ENCODE measurements around the gene SARS2. TPM values are rescaled to one million over a fixed set of nuclear protein-coding genes. Genes with fewer than 3 reads are reported as not detected.

The SARS2 gene
- polyA plus RNA-seq, 3 donors, result 8.1 to 21.9 (median 8.3) TPM

DNA sequence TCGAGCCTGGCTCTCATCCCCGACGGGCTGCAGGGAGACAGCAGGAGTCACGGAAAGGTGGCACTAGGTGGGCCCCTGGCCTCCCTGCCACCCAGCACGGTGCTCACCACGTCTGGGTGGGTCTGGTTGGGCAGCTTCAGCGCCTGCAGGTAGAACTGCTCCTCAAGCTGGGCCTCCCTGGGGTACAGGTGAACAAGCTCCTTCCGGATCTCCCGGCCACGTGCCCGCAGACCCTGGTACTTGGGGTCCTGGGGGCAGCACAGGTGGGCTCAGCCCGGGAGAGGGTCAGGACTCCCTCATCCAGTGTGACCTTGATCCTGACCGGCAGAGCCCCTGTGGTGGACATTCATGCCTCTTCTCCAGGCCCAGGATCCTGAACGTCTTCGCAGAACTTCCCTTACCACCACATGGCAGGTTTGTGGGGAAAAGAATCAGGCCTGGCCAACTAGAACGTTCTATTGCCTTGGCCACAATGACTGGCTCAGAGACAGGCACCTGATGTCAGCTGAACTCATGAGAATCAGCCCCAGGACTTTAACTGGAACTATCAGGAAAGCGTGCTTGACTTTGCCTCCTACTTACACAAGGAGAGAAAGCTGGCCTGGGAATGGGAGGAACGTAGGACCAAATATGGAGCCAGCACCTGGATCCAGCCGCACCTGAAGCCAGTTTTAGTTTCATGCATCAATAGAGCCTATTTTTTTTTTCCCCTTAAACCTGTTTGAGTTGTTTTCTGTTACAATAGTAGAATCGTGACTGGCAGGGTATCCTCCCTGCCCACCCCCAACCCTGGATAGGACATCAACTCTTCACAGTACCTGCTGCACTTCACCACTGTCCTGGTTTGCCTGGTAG lies 8.9 kb downstream of the SARS2 start:
- peaks cover 24 to 34% of the 10 kb centered on the region in 2 donors for H3K36me3 ChIP-seq (replicated peaks in 1 of 2; ENCODE audit: control insufficient read depth in 1 of 2, insufficient read depth in 2 of 2, low read length in 2 of 2)
- intact Hi-C loops (cut with micrococcal nuclease), result loop anchor here in 1 of 2 donors (10.0 kb wide), 2 partner anchors 187 to 517 kb away; partner anchors contain the start of gene FAM98C
- H3K27me3 ChIP-seq (ENCODE audit: control insufficient read depth in 2 of 2, insufficient read depth in 2 of 2, low read length in 2 of 2), result no peaks in the 10 kb centered on the region

More for the DNA sequence above, 8.9 kb downstream of the SARS2 start:
- Histone ChIP-seq H3K27ac (ENCODE audit: low read depth in 1 of 2, low read length in 2 of 2) (no peak overlapping the region), H3K4me3 (replicated peaks in 1 of 3; ENCODE audit: low read depth in 2 of 3, low read length in 3 of 3) (no peak overlapping the region), H3K9ac (ENCODE audit: insufficient read depth, low read length, poor library complexity, severe bottlenecking) (no peak overlapping the region), H3K79me2 (ENCODE audit: insufficient read depth, low read length) (no peaks in the 10 kb centered on the region), H3K9me3 (replicated peaks in 1 of 2; ENCODE audit: control insufficient read depth in 1 of 2, insufficient read depth in 1 of 2, low read length in 2 of 2) (no peaks in the 10 kb centered on the region), H2AFZ (ENCODE audit: insufficient read depth, low read depth, low read length, poor library complexity, severe bottlenecking) (no peak overlapping the region), H3K4me2 (replicated peaks; ENCODE audit: extremely low read depth, low read length, poor library complexity, severe bottlenecking) (no peak overlapping the region), H4K20me1 (ENCODE audit: insufficient read depth, low read length) (no peaks in the 10 kb centered on the region), H3K4me1 (ENCODE audit: control insufficient read depth in 1 of 2, insufficient read depth in 2 of 2, low read length in 2 of 2) (no peaks in the 10 kb centered on the region)
- H3K27ac Mint-ChIP-seq, result peak overlapping the region in 1 of 7 donors; percentile 1
- no peak for TF ChIP-seq CTCF (IDR thresholded peaks at IDR 0.05)
- WGBS (ENCODE audit: insufficient coverage), result 94% methylated on average over 15 of the region's 20 CpGs
- DNase-seq, result no peak
- no peak overlapping the region for H3K4me3 Mint-ChIP-seq
- H3K36me3 Mint-ChIP-seq, result peaks cover 36 to 42% of the 10 kb centered on the region in 2 donors
- no peaks in the 10 kb centered on the region for H3K4me1 Mint-ChIP-seq
- H3K9me3 Mint-ChIP-seq, result peaks cover 0 to 4% (median 0%) of the 10 kb centered on the region in 7 donors
- peaks cover 0 to 2% (median 0%) of the 10 kb centered on the region in 3 donors for H3K27me3 Mint-ChIP-seq (ENCODE audit: low read depth in 3 of 3)
